H1 (cell line): ENCODE results near the gene OGN. TPM values are rescaled to one million over a fixed set of nuclear protein-coding genes. Genes with fewer than 3 reads are reported as not detected.

Experiments used
- CTCF ChIA-PET: fragments of 300-600 bp; sonication (Branson Sonifier 250); formaldehyde crosslinking; loops from one replicate; lab custom pipeline; 2021; ENCODE audit not compliant: partially characterized antibody; lab: Charles Lee
- POLR2A ChIA-PET: fragments of 300-600 bp; sonication (Branson Sonifier 250); formaldehyde crosslinking; loops from one replicate; lab custom pipeline; 2021; ENCODE audit warnings: inconsistent platforms; ENCODE audit not compliant: partially characterized antibody; lab: Charles Lee
- DNase-seq, 2 experiments: peaks; one replicate each; pipeline versions ENCODE4 v3.0.0 to v3.0.0-alpha.2; 2010 to 2022; ENCODE audit warnings: low spot score in 2 of 2, low read depth in 1 of 2, mixed read lengths in 1 of 2
- FAIRE-seq: peaks from 2 replicates; lab custom pipeline; 2011; peaks lifted over from hg19 to GRCh38; lab: Jason Lieb, UNC
- H2AFZ ChIP-seq: 2 replicates; pipeline ENCODE4 v1.8.1; 2012; ENCODE audit warnings: low read length, inconsistent platforms
- H2AK5ac ChIP-seq: 2 replicates; pipeline ENCODE4 v1.6.1; 2013; ENCODE audit warnings: low read depth, low read length
- H2BK120ac ChIP-seq: replicated peaks from 2 replicates; pipeline ENCODE3; 2013; ENCODE audit warnings: low read depth, low read length, inconsistent platforms
- H2BK12ac ChIP-seq: 2 replicates; pipeline ENCODE4 v1.6.1; 2013; ENCODE audit warnings: low read depth, low read length
- H2BK15ac ChIP-seq: 2 replicates; pipeline ENCODE4 v1.6.1; 2013; ENCODE audit warnings: low read length
- H2BK20ac ChIP-seq: 2 replicates; pipeline ENCODE4 v1.6.1; 2013; ENCODE audit warnings: low read length
- H2BK5ac ChIP-seq: 2 replicates; pipeline ENCODE4 v1.6.1; 2013; ENCODE audit warnings: low read depth, low read length
- H3K14ac ChIP-seq: 2 replicates; pipeline ENCODE4 v1.6.1; 2013; ENCODE audit warnings: inconsistent platforms; ENCODE audit not compliant: insufficient read length
- H3K18ac ChIP-seq: 2 replicates; pipeline ENCODE4 v1.6.1; 2013; ENCODE audit warnings: low read length; ENCODE audit errors: extremely low read depth
- H3K23ac ChIP-seq: 2 replicates; pipeline ENCODE4 v1.6.1; 2013; ENCODE audit warnings: inconsistent platforms; ENCODE audit not compliant: insufficient read length
- H3K23me2 ChIP-seq: 2 replicates; pipeline ENCODE4 v1.6.1; 2013; ENCODE audit warnings: low read depth, low read length
- H3K27ac ChIP-seq: 2 replicates; pipeline ENCODE4 v1.6.1; 2011; ENCODE audit warnings: low read depth, low read length, inconsistent platforms
- H3K27me3 ChIP-seq, 4 experiments: replicated peaks in 1 of 4; 1 replicate in 1 of 4; 2 replicates in 3 of 4; pipeline versions ENCODE4 v1.6.1 to v1.8.1; 2011 to 2013; ENCODE audit warnings: low read length in 3 of 4, mild to moderate bottlenecking in 3 of 4, inconsistent platforms in 2 of 4, mixed read lengths in 2 of 4, moderate library complexity in 1 of 4; ENCODE audit not compliant: control insufficient read depth in 3 of 4, insufficient read depth in 3 of 4; ENCODE audit errors: extremely low read depth in 1 of 4
- H3K36me3 ChIP-seq, 4 experiments: 2 replicates each; pipeline versions ENCODE4 v1.6.1 to v1.8.1; 2011 to 2013; ENCODE audit warnings: mild to moderate bottlenecking in 4 of 4, low read length in 3 of 4, moderate library complexity in 2 of 4, control low read depth in 1 of 4, inconsistent platforms in 1 of 4; ENCODE audit not compliant: insufficient read depth in 4 of 4, control insufficient read depth in 2 of 4
- H3K4ac ChIP-seq: replicated peaks from 2 replicates; pipeline ENCODE3; 2013; ENCODE audit warnings: low read length, low read depth, mixed read lengths, inconsistent platforms; ENCODE audit not compliant: insufficient read length
- H3K4me1 ChIP-seq, 4 experiments: replicated peaks in 1 of 4; 1 replicate in 1 of 4; 2 replicates in 3 of 4; pipeline versions ENCODE4 v1.6.1 to v1.8.1; 2011 to 2013; ENCODE audit warnings: low read length in 3 of 4, inconsistent platforms in 2 of 4, mixed read lengths in 1 of 4; ENCODE audit not compliant: insufficient read depth in 4 of 4, control insufficient read depth in 3 of 4
- H3K4me2 ChIP-seq, 2 experiments: 2 replicates each; pipeline versions ENCODE4 v1.6.1 to v1.8.1; 2011 to 2013; ENCODE audit warnings: low read depth in 2 of 2, low read length in 2 of 2, control low read depth in 1 of 2, inconsistent platforms in 1 of 2, mild to moderate bottlenecking in 1 of 2; ENCODE audit not compliant: insufficient read depth in 1 of 2
- H3K4me3 ChIP-seq, 4 experiments: fragments of 200-600, 300-600 bp in 1 of 4; sonication (generic), shearing (Covaris generic), sonication (Bioruptor Twin) in 1 of 4; 2 replicates each; pipeline versions ENCODE4 v1.5.1 to v1.8.1; 2011 to 2016; ENCODE audit warnings: low read length in 4 of 4, low read depth in 3 of 4, control low read depth in 2 of 4, inconsistent platforms in 2 of 4, mild to moderate bottlenecking in 2 of 4, mixed read lengths in 1 of 4, moderate library complexity in 1 of 4; ENCODE audit not compliant: insufficient read depth in 2 of 4; ENCODE audit errors: extremely low read depth in 1 of 4
- H3K56ac ChIP-seq: replicated peaks from 2 replicates; pipeline ENCODE3; 2013; ENCODE audit warnings: low read depth, mild to moderate bottlenecking, mixed read lengths, low read length, inconsistent platforms; ENCODE audit not compliant: insufficient read length
- H3K79me1 ChIP-seq: 2 replicates; pipeline ENCODE4 v1.6.1; 2013; ENCODE audit warnings: low read depth, low read length, control low read depth
- H3K79me2 ChIP-seq, 2 experiments: 2 replicates each; pipeline versions ENCODE4 v1.6.1 to v1.8.1; 2012 to 2013; ENCODE audit warnings: low read length in 2 of 2, mild to moderate bottlenecking in 2 of 2, inconsistent platforms in 1 of 2; ENCODE audit not compliant: insufficient read depth in 2 of 2, control insufficient read depth in 1 of 2
- H3K9ac ChIP-seq, 4 experiments: replicated peaks in 1 of 4; 1 replicate in 1 of 4; 2 replicates in 3 of 4; pipeline versions ENCODE4 v1.6.1 to v1.8.1; 2011 to 2013; ENCODE audit warnings: low read depth in 3 of 4, low read length in 3 of 4, control low read depth in 2 of 4, mild to moderate bottlenecking in 2 of 4, moderate library complexity in 2 of 4, inconsistent platforms in 1 of 4; ENCODE audit errors: extremely low read depth in 1 of 4
- H3K9me3 ChIP-seq, 2 experiments: 2 replicates each; pipeline versions ENCODE4 v1.6.1 to v1.8.1; 2012 to 2013; ENCODE audit warnings: mild to moderate bottlenecking in 2 of 2, moderate library complexity in 2 of 2, control low read depth in 1 of 2, inconsistent platforms in 1 of 2, low read depth in 1 of 2, low read length in 1 of 2, mixed read lengths in 1 of 2; ENCODE audit not compliant: insufficient read depth in 2 of 2
- H4K20me1 ChIP-seq, 2 experiments: replicated peaks in 1 of 2; 2 replicates each; pipeline versions ENCODE3 to v1.8.1; 2011 to 2013; ENCODE audit warnings: inconsistent platforms in 2 of 2, low read length in 2 of 2, mild to moderate bottlenecking in 1 of 2; ENCODE audit not compliant: insufficient read depth in 2 of 2, control insufficient read depth in 1 of 2
- H4K5ac ChIP-seq: 2 replicates; pipeline ENCODE4 v1.6.1; 2013; ENCODE audit warnings: low read length, low read depth, mixed read lengths, inconsistent platforms; ENCODE audit not compliant: insufficient read length
- H4K8ac ChIP-seq: 2 replicates; pipeline ENCODE4 v1.8.0; 2013; ENCODE audit warnings: mild to moderate bottlenecking, moderate library complexity, low read length, inconsistent platforms; ENCODE audit not compliant: insufficient read depth; ENCODE audit errors: extremely low read depth
- H4K91ac ChIP-seq: replicated peaks from 2 replicates; pipeline ENCODE3; 2013; ENCODE audit warnings: low read length, mixed read lengths, inconsistent platforms; ENCODE audit not compliant: insufficient read length
- ASH2L ChIP-seq: fragments of 200-600, 300-600 bp; sonication (generic); IDR thresholded peaks from one replicate; pipeline ENCODE4 v1.7.1; 2017; ENCODE audit warnings: low read length
- BACH1 ChIP-seq: IDR thresholded peaks from 2 replicates; pipeline ENCODE4 v1.6.1; 2012; ENCODE audit warnings: low read length, improper control_type of control experiment
- BRCA1 ChIP-seq: IDR thresholded peaks from 2 replicates; pipeline ENCODE4 v1.6.1; 2012; ENCODE audit warnings: low read depth, low read length, improper control_type of control experiment
- CTCF ChIP-seq, 3 experiments: IDR thresholded peaks; 1 replicate in 2 of 3; 2 replicates in 1 of 3; pipeline versions ENCODE4 v1.5.1 to v1.6.1; 2011; ENCODE audit warnings: low read length in 3 of 3, mild to moderate bottlenecking in 3 of 3, inconsistent platforms in 2 of 3, low read depth in 1 of 3, moderate library complexity in 1 of 3; ENCODE audit not compliant: insufficient read depth in 1 of 3; ENCODE audit errors: control extremely low read depth in 1 of 3
- RXRA ChIP-seq: IDR thresholded peaks from 2 replicates; pipeline ENCODE4 v1.6.1; 2011; ENCODE audit warnings: low read depth, mild to moderate bottlenecking, low read length, moderate library complexity; ENCODE audit not compliant: insufficient read depth
- SIX5 ChIP-seq: IDR thresholded peaks from 2 replicates; pipeline ENCODE4 v1.6.1; 2011; ENCODE audit warnings: mild to moderate bottlenecking, low read depth, low read length
- TAF7 ChIP-seq: optimal IDR thresholded peaks from 2 replicates; pipeline ENCODE3; 2011; ENCODE audit warnings: low read depth, mild to moderate bottlenecking, inconsistent platforms, low read length, moderate library complexity, borderline replicate concordance
- WGBS, 2 experiments: shearing (Covaris generic) in 1 of 2; methylation state at CpG; one replicate each; pipeline versions ENCODE4 v1.1.6 to v1.1.7; 2013 to 2015; ENCODE audit warnings: low lambda C conversion rate in 2 of 2, mixed read lengths in 2 of 2, inconsistent platforms in 1 of 2, low coverage in 1 of 2, missing lambda C conversion rate in 1 of 2; ENCODE audit not compliant: insufficient replicate concordance in 2 of 2, insufficient coverage in 1 of 2, insufficient read length in 1 of 2; ENCODE audit errors: extremely low coverage in 1 of 2, missing lambda C conversion rate in 1 of 2; 5-methylcytosine and 5-hydroxymethylcytosine counted together
- polyA plus RNA-seq, 7 experiments: library from polyadenylated mRNA; depleted of rRNA in 3 of 7; stranded (reverse) in 5 of 7; unstranded in 2 of 7; fragments of >200 nt in 5 of 7; fragments of 200-250 nt in 2 of 7; gene quantifications; 1 replicate in 5 of 7; 2 replicates in 1 of 7; 4 replicates in 1 of 7; pipeline versions ENCODE4 v1.2.1 to v1.2.3, GENCODE V29; 2011 to 2013; ENCODE audit warnings: missing spikeins in 2 of 7, mixed read lengths in 2 of 7
- total RNA-seq: library from RNA; stranded (reverse); fragmentation: NEBNext Ultra II Directional; extraction: Animal tissue kit (Norgen Biotek cat#: 25700); gene quantifications from 2 replicates; pipeline ENCODE4 v1.2.1, GENCODE V29; 2021

Gene OGN
- total and polyA plus RNA-seq, 2 of the 8 experiments (the other 6 are each of a cell fraction or from before 2014, with no cell fraction given), result not detected

- H3K79me2 ChIP-seq, result no peaks in the 10 kb centered on the region
- POLR2A ChIA-PET, result no interaction called here
- H3K18ac ChIP-seq, result no peak overlapping the region
- H3K23ac ChIP-seq, result no peak overlapping the region
- H4K5ac ChIP-seq, result no peak overlapping the region
- H2AFZ ChIP-seq, result no peak overlapping the region
- no peak overlapping the region for H3K4me3 ChIP-seq
- DNase-seq (no peak), FAIRE-seq (no peak)
- 80% methylated on average over 1 of the region's 1 CpG; no CpG with 5 or more reads in 1 of the 2 experiments for WGBS, 2 experiments
- H3K4me1 ChIP-seq, result no peaks in the 10 kb centered on the region; a peak in 1 of 7 replicates
- no peak overlapping the region for H4K91ac ChIP-seq
- H3K9ac ChIP-seq, result no peak overlapping the region
- H3K27ac ChIP-seq, result no peak overlapping the region
- H2BK120ac ChIP-seq, result no peak overlapping the region
- CTCF ChIA-PET, result interaction anchor here (0.5 kb wide), 1 partner anchor 48 kb away, joined by 4 read pairs; no protein-coding TSS in a partner anchor
- H3K36me3 ChIP-seq, result no peaks in the 10 kb centered on the region
- H3K23me2 ChIP-seq, result no peaks in the 10 kb centered on the region
- H3K14ac ChIP-seq, result no peak overlapping the region
- H2BK15ac ChIP-seq, result no peak overlapping the region
- H3K4me2 ChIP-seq, result no peak overlapping the region
- no peak overlapping the region for H3K56ac ChIP-seq
- H3K4ac ChIP-seq, result no peak overlapping the region
- no peak overlapping the region for H2BK5ac ChIP-seq
- H2BK20ac ChIP-seq, result no peak overlapping the region
- no peak overlapping the region for H2BK12ac ChIP-seq
- no peaks in the 10 kb centered on the region for H3K9me3 ChIP-seq
- H3K27me3 ChIP-seq, result no peaks in the 10 kb centered on the region
- H2AK5ac ChIP-seq, result no peak overlapping the region
- no peaks in the 10 kb centered on the region for H4K20me1 ChIP-seq
- no peak overlapping the region for H4K8ac ChIP-seq
- no peaks in the 10 kb centered on the region for H3K79me1 ChIP-seq
- TF ChIP-seq BRCA1, result no peak
- TF ChIP-seq BACH1, result no peak
- no peak for TF ChIP-seq RXRA
- no peak for TF ChIP-seq TAF7
- TF ChIP-seq ASH2L, result no peak
- TF ChIP-seq SIX5, result no peak
- no peak for TF ChIP-seq CTCF (IDR thresholded peaks at IDR 0.05; ENCODE audit: control extremely low read depth in 1 of 3, insufficient read depth in 1 of 3, low read depth in 1 of 3, low read length in 3 of 3)
Measured at GRCh38 chr9:92414566-92414965, 10.2 kb upstream of the OGN start.
